ENCODE data around the gene PIGB. TPM values are rescaled to one million over a fixed set of nuclear protein-coding genes. Genes with fewer than 3 reads are reported as not detected.
"Not testable (repeated sequence)": the region's sequence is repeated elsewhere in the genome, so short reads cannot be mapped to it uniquely, and the experiment has no call there.

PIGB gene
- total RNA-seq, 2 donors from 2014 or later = 18.4 to 27.5 TPM

DNA sequence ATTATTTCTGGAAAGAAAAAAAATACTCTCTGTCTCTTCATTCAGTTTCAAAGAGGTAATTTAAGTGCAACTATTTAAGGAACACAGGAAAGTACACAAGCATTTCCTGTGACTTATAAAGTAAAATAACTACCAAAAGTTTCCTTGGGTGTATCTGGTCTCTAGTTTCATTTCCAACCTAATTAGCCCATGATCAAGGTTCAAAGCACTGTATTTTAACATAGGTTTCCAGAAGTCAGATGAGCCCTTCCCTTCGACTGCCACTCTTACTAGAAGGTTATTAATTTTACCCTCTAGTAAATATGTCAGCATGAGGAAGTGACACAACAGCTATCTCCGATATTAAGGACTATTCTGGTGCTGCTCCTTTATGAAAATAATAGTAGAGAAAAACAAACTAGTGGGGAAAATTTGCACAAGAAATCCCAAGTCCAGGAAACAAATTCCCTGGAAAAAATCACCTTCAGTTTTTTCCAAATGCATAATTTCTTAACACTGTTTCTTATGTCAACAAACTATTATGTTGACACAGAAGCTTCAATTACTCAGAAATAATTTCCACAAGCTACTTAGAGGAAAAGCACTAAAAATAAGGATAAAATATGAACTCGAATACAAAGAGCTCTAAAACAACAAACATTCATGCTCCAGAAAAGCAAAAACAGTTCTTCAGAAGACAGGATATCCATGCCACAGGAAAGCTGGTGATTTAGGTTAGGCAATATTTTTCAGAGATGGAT lies 53.8 kb downstream of the PIGB start:
- H3K27ac Mint-ChIP-seq = no peak overlapping the region
- H3K4me3 Mint-ChIP-seq = no peak overlapping the region
- no peaks in the 10 kb centered on the region for H3K4me1 Mint-ChIP-seq (ENCODE audit: low read depth in 2 of 2)
- H3K36me3 Mint-ChIP-seq = no peaks in the 10 kb centered on the region
- ATAC-seq (no peak), DNase-seq (ENCODE audit: low spot score) (no peak)
- no peaks in the 10 kb centered on the region for H3K27me3 Mint-ChIP-seq
- no peaks in the 10 kb centered on the region for H3K9me3 Mint-ChIP-seq

DNA sequence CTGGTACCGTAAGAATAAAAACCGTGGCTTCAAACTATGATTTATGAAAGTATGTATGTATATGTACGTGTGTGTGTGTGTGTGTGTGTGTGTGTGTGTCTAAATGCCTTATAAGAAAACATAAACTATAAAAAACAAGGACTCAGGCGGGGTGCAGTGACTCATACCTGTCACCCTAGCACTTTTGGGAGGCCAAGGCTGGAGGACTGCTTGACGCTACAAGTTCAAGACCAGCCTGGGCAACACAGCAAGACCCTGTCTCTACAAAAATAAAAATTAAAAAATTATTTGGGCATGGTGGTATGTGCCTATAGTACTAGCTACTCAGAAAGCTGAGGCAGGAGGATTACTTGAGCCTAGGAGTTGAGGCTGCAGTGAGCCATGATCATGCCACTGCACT lies 60.1 kb downstream of the PIGB start:
- Mint-ChIP-seq H3K4me3 (no peak overlapping the region), H3K27ac (no peak overlapping the region), H3K36me3 (no peaks in the 10 kb centered on the region), H3K4me1 (ENCODE audit: low read depth in 2 of 2) (peaks cover 0 to 2% of the 10 kb centered on the region in 2 donors), H3K9me3 (no peaks in the 10 kb centered on the region), H3K27me3 (no peaks in the 10 kb centered on the region)
- DNase-seq (ENCODE audit: low spot score) (no peak), ATAC-seq (no peak)

GRCh38 chr15:55381595-55381994 lies 62.6 kb downstream of the PIGB start:
- Mint-ChIP-seq H3K27me3 (no peaks in the 10 kb centered on the region), H3K4me1 (ENCODE audit: low read depth in 2 of 2) (peaks cover 0 to 2% of the 10 kb centered on the region in 2 donors), H3K36me3 (no peaks in the 10 kb centered on the region), H3K9me3 (no peaks in the 10 kb centered on the region), H3K27ac (no peak overlapping the region), H3K4me3 (no peak overlapping the region)
- no peak for ATAC-seq
- no peak for DNase-seq (ENCODE audit: low spot score)

GRCh38 chr15:55383687-55384086 lies 64.7 kb downstream of the PIGB start:
- H3K9me3 Mint-ChIP-seq = no peaks in the 10 kb centered on the region
- ATAC-seq = no peak

DNA sequence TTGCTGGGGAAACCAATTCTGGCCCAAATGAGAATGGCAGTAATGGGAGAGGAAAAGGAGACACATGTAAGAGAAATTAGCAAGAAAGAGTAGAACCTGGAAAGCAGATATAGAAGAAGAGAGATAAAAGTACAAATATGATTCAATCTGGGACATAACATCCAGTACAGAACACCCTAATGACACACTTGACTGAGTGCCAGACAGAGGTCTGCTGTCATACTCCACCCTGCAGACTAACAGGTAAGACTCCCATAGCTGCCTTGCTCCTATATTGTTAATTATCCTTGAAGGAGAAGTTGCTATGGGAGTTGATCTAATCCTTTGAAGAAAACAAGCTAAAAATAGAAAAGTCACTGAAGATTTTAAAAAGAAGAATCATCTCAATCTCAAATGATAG lies 68.0 kb downstream of the PIGB start:
- DNase-seq (ENCODE audit: low spot score) = no peak
- no peaks in the 10 kb centered on the region for H3K9me3 Mint-ChIP-seq
- no peaks in the 10 kb centered on the region for H3K27me3 Mint-ChIP-seq
- H3K4me1 Mint-ChIP-seq (ENCODE audit: low read depth in 2 of 2) = peaks cover 5 to 6% of the 10 kb centered on the region in 2 donors
- no peak overlapping the region for H3K4me3 Mint-ChIP-seq
- no peak overlapping the region for H3K27ac Mint-ChIP-seq
- H3K36me3 Mint-ChIP-seq = no peaks in the 10 kb centered on the region
- no peak for ATAC-seq

More at GRCh38 chr15:55383687-55384086, 64.7 kb downstream of the PIGB start:
- DNase-seq (ENCODE audit: low spot score) = no peak
- Mint-ChIP-seq H3K4me1 (ENCODE audit: low read depth in 2 of 2) (peaks cover 0 to 2% of the 10 kb centered on the region in 2 donors), H3K27me3 (no peaks in the 10 kb centered on the region), H3K27ac (no peak overlapping the region), H3K4me3 (no peak overlapping the region), H3K36me3 (no peaks in the 10 kb centered on the region)

DNA sequence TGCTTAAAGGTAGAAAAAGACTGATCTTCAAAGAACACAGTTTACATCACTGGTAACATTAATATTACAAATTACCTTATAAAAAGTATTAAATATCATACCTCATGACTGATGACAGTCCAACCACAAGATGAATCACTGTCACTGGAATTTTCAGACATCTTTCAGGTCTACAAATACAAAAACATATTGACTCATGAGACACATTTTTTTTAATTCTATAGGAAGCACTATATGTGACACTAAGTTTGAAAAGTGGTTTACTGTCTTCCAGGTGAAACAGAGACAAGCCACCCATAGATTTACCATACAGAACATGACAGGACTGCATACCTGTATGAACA lies 70.2 kb downstream of the PIGB start:
- no peak for DNase-seq (ENCODE audit: low spot score)
- peak overlapping the region in 1 of 2 donors; percentile 9 for H3K27ac Mint-ChIP-seq
- H3K27me3 Mint-ChIP-seq = no peaks in the 10 kb centered on the region
- no peak for ATAC-seq
- peaks cover 6 to 15% of the 10 kb centered on the region in 2 donors for H3K4me1 Mint-ChIP-seq (ENCODE audit: low read depth in 2 of 2)
- no peaks in the 10 kb centered on the region for H3K9me3 Mint-ChIP-seq
- H3K36me3 Mint-ChIP-seq = no peaks in the 10 kb centered on the region
- no peak overlapping the region for H3K4me3 Mint-ChIP-seq

DNA sequence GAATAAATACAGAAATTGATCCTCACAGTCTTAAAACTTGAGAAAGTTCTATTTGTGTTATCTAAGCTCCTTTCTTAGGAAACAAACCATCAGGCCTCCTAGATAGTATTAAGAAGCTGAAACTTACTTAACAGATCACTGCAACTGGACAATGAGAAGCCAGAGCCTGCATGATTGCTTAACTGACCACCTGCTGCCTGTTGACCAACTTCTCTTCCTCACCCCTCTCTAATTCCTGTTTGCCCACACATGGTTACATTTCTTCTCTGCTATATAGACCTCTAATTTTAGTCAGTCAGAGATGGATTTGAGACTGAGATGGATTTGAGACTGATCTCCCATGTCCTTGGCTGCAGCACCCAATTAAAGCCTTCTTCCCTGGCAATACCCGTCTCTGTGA lies 75.7 kb downstream of the PIGB start:
- Mint-ChIP-seq H3K4me3 (no peak overlapping the region), H3K27ac (peak overlapping the region in 1 of 2 donors; percentile 11), H3K36me3 (peaks cover 10% of the 10 kb centered on the region), H3K27me3 (no peaks in the 10 kb centered on the region), H3K9me3 (no peaks in the 10 kb centered on the region), H3K4me1 (ENCODE audit: low read depth in 2 of 2) (peaks cover 24 to 39% of the 10 kb centered on the region in 2 donors)
- DNase-seq (ENCODE audit: low spot score) (no peak), ATAC-seq (no peak)

- ATAC-seq (no peak), DNase-seq (ENCODE audit: low spot score) (no peak)
- Mint-ChIP-seq H3K36me3 (peaks cover 10% of the 10 kb centered on the region), H3K27ac (no peak overlapping the region), H3K27me3 (no peaks in the 10 kb centered on the region), H3K4me1 (ENCODE audit: low read depth in 2 of 2) (peaks cover 41 to 62% of the 10 kb centered on the region in 2 donors), H3K9me3 (no peaks in the 10 kb centered on the region), H3K4me3 (no peak overlapping the region)
Observed at GRCh38 chr15:55398243-55398642, 79.2 kb downstream of the PIGB start.

DNA sequence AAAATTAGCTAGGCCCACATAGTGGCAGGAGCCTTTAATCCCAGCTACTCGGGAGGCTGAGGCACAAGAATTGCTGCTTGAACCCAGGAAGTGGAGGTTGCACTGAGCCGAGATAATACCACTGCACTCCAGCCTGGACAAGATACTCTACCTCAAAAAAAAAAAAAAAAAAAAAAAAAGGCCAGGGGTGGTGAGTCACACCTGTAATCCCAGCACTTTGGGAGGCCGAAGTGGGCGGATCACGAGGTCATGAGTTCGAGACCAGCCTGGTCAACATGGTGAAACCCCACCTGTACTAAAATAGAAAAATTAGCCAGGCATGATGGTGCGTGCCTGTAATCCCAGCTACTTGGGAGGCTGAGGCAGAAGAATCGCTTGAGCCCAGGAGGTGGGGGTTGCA lies 81.0 kb downstream of the PIGB start:
- H3K27me3 Mint-ChIP-seq; ATAC-seq; H3K9me3 Mint-ChIP-seq; DNase-seq (ENCODE audit: low spot score); H3K36me3 Mint-ChIP-seq; H3K4me3 Mint-ChIP-seq: not testable (repeated sequence)
- Mint-ChIP-seq H3K4me1 (ENCODE audit: low read depth in 2 of 2) (peaks cover 38 to 59% of the 10 kb centered on the region in 2 donors), H3K27ac (peak overlapping the region in 1 of 2 donors; percentile 72)

- Mint-ChIP-seq H3K4me1 (ENCODE audit: low read depth in 2 of 2) (peaks cover 29 to 48% of the 10 kb centered on the region in 2 donors), H3K27me3 (no peaks in the 10 kb centered on the region), H3K27ac (peak overlapping the region; percentile 71 to 91), H3K4me3 (peak overlapping the region; percentile 5), H3K9me3 (no peaks in the 10 kb centered on the region), H3K36me3 (no peaks in the 10 kb centered on the region)
- no peak for ATAC-seq
- DNase-seq (ENCODE audit: low spot score) = no peak
Observed at GRCh38 chr15:55401786-55402246, 82.8 kb downstream of the PIGB start.

GRCh38 chr15:55402707-55403106 lies 83.7 kb downstream of the PIGB start:
- no peaks in the 10 kb centered on the region for H3K36me3 Mint-ChIP-seq
- H3K27me3 Mint-ChIP-seq = no peaks in the 10 kb centered on the region
- H3K27ac Mint-ChIP-seq = peak overlapping the region; percentile 71 to 91
- H3K9me3 Mint-ChIP-seq = no peaks in the 10 kb centered on the region
- DNase-seq (ENCODE audit: low spot score) (no peak), ATAC-seq (no peak)
- H3K4me1 Mint-ChIP-seq (ENCODE audit: low read depth in 2 of 2) = peaks cover 31 to 56% of the 10 kb centered on the region in 2 donors
- peak overlapping the region; percentile 62 for H3K4me3 Mint-ChIP-seq

DNA sequence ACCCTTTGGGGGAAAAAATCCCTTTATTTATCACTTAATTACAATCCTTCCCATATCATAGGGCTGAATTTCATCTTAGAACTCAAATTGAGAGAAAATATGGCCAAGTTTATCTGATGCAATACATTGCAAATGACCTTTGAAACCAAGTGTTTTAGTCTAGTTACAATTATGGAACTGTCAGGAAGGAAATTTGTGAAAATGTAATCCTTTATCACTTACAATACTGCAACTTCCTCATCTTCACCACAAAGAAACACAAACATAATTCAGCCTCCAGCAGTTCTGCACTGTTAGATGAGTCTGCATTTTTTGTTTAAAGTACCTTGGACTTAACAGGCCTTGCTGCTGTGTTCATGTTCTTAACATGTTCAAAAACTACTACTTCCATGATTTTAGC lies 84.5 kb downstream of the PIGB start:
- ATAC-seq = no peak
- Mint-ChIP-seq H3K4me3 (peak overlapping the region; percentile 62), H3K27me3 (no peaks in the 10 kb centered on the region), H3K36me3 (no peaks in the 10 kb centered on the region), H3K27ac (peak overlapping the region; percentile 71 to 91), H3K4me1 (ENCODE audit: low read depth in 2 of 2) (peaks cover 33 to 52% of the 10 kb centered on the region in 2 donors), H3K9me3 (no peaks in the 10 kb centered on the region)
- no peak for DNase-seq (ENCODE audit: low spot score)

Data from natural killer cell treated with Interleukin-12 subunit alpha and Interleukin-12 subunit beta and Interleukin-15 and Interleukin-18, amount 100 ng/mL, for 72 hours (primary cell).